ENCODE data around the gene HACL1.

- TF ChIP-seq CTCF (IDR thresholded peaks at IDR 0.05 in 8 of 11, conservative IDR thresholded peaks at IDR 0.05 in 3 of 11) (no peak), POLR2A (IDR thresholded peaks at IDR 0.05) (no peak)
Measured at GRCh38 chr3:15558581-15558980, 42.8 kb downstream of the HACL1 start.
